GM12891 (cell line): ENCODE measurements around the gene SH3TC1.
A peak's percentile ranks its signal among the peaks of the same experiment; 100 is the strongest.

ENCODE experiments used
- DNase-seq: peaks from one replicate; pipeline ENCODE4 v3.0.0; 2011; ENCODE audit warnings: low spot score; ENCODE audit not compliant: insufficient read length
- FAIRE-seq: peaks from 2 replicates; lab custom pipeline; 2011; peaks lifted over from hg19 to GRCh38; lab: Jason Lieb, UNC
- PAX5 ChIP-seq: IDR thresholded peaks from 2 replicates; pipeline ENCODE4 v1.6.1; 2011; ENCODE audit warnings: low read length, moderate library complexity, mild to moderate bottlenecking; ENCODE audit not compliant: insufficient read depth, severe bottlenecking
- POLR2A ChIP-seq: IDR thresholded peaks from 2 replicates; pipeline ENCODE4 v1.6.1; 2011; ENCODE audit warnings: low read depth, low read length, control low read depth
- POLR2AphosphoS5 ChIP-seq: IDR thresholded peaks from 2 replicates; pipeline ENCODE4 v1.6.1; 2011; ENCODE audit warnings: low read depth, low read length, control low read depth
- POU2F2 ChIP-seq: IDR thresholded peaks from 2 replicates; pipeline ENCODE4 v1.6.1; 2011; ENCODE audit warnings: low read depth, mild to moderate bottlenecking, control low read depth, low read length, moderate library complexity
- SPI1 ChIP-seq: IDR thresholded peaks from 2 replicates; pipeline ENCODE4 v1.6.1; 2011; ENCODE audit warnings: low read depth, low read length, control low read depth
- TAF1 ChIP-seq: IDR thresholded peaks from 2 replicates; pipeline ENCODE4 v1.6.1; 2011; ENCODE audit warnings: low read depth, low read length, control low read depth

SH3TC1 gene

DNA sequence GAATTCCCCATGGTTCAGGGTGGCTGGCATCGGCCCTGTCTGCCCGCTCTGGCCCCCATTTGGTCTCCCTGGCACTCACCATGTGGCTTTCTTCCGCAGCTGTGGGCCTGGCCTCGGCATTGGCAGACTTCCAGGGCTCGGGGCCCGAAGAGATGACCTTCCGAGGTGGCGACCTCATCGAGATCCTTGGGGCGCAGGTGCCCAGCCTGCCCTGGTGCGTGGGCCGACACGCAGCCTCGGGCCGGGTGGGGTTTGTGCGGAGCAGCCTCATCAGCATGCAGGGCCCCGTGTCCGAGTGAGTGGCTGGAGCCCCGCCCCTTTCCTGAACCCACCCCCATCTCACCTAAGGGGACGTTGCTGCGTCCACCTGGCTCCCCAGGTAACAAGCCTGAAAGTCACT, 20.1 kb downstream of the SH3TC1 start:
- FAIRE-seq (no peak), DNase-seq (no peak)
- TF ChIP-seq SPI1 (no peak), PAX5 (no peak), POLR2AphosphoS5 (no peak), TAF1 (no peak), POU2F2 (no peak), POLR2A (no peak)

DNA sequence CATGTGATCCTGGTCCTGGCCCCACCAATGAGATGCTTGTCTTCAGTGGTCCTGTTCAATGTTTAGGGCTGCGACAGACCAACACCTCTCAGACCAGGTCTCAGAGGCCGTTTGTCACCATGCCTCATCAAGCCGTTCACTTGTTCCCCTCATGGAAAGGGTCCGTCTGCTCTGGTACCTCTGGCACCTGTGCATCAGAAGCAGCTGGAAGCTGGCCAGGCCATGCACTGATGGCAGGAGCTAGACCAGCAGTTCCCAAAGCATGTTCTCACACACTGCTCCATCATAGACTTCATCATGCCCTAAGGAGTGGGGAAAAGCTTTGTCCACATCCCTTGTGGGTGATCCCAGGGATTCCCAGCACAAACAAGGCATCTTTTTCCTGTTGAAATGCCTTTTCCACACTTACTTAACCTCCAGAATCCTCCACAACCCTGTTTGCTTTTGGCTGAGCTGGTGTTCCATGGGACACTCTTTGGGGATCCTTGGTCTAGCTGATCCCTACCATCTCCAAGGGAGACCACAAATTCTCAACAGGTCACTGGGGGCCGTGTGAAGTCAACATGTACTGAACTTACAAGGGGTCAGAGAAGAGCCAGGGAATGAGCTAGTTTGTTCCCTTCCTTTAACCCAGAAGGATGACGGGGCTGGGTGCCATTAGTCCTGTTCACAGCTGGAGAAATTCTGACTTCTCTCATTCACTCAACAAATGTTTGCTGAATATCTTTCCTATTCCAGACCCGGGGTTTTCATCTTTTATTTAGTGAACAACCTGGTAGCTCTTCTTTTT, 21.8 kb downstream of the SH3TC1 start:
- TF ChIP-seq SPI1 (no peak), POLR2AphosphoS5 (no peak), PAX5 (no peak), POLR2A (no peak), POU2F2 (no peak), TAF1 (no peak)
- FAIRE-seq (peak; percentile 50), DNase-seq (no peak)

- DNase-seq (no peak), FAIRE-seq (peak; percentile 78)
- TF ChIP-seq TAF1 (no peak), SPI1 (peak; percentile 49)
Observed at GRCh38 chr4:8221476-8221875, 22.4 kb downstream of the SH3TC1 start.

GRCh38 chr4:8221985-8222384, 22.9 kb downstream of the SH3TC1 start:
- DNase-seq (no peak), FAIRE-seq (peak; percentile 13)
- no peak for TF ChIP-seq TAF1
- no peak for TF ChIP-seq POU2F2
- TF ChIP-seq SPI1: no peak
- no peak for TF ChIP-seq POLR2AphosphoS5
- TF ChIP-seq PAX5: no peak
- TF ChIP-seq POLR2A: no peak

GRCh38 chr4:8222609-8223388, 23.7 kb downstream of the SH3TC1 start:
- DNase-seq (no peak), FAIRE-seq (no peak)
- no peak for TF ChIP-seq TAF1

GRCh38 chr4:8224267-8224974, 25.3 kb downstream of the SH3TC1 start:
- no peak for TF ChIP-seq POLR2A
- no peak for TF ChIP-seq TAF1
- no peak for TF ChIP-seq POLR2AphosphoS5
- TF ChIP-seq POU2F2: no peak
- TF ChIP-seq SPI1: no peak
- TF ChIP-seq PAX5: no peak
- FAIRE-seq (no peak), DNase-seq (no peak)

DNA sequence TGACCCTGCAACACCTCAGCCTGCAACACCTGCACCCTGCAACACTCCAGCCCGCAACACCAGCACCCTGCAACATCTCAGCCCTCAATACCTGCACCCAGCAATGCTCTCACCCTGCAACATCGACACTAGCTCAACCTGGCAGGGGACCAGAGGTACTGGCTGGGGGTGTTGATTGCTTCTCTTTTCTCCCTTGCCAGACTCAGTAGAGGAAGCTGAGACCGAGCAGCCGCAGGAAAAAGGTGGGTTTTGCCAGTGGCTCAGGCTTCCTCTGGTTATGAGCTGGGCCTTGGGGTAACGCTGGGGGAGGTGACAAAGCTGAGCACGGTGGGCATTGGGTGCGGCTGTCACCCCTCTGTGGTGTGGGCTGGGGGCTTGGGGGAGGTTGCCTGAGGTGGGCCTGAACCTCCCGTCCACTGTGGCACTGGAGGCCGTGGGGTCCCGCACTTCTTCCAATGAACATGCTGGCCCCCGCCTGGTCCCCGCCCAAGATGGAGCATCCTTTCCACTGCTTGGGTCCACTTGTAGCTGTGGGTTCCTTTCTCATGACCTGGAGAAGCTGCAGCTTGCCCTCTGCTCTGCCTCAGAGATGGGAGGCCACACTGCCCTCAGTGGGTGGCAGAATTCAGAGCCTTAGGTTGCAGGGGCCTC, 26.0 kb downstream of the SH3TC1 start:
- FAIRE-seq (no peak), DNase-seq (no peak)
- TF ChIP-seq PAX5 (no peak), POLR2AphosphoS5 (no peak), POLR2A (no peak), SPI1 (no peak), TAF1 (no peak), POU2F2 (no peak)

DNA sequence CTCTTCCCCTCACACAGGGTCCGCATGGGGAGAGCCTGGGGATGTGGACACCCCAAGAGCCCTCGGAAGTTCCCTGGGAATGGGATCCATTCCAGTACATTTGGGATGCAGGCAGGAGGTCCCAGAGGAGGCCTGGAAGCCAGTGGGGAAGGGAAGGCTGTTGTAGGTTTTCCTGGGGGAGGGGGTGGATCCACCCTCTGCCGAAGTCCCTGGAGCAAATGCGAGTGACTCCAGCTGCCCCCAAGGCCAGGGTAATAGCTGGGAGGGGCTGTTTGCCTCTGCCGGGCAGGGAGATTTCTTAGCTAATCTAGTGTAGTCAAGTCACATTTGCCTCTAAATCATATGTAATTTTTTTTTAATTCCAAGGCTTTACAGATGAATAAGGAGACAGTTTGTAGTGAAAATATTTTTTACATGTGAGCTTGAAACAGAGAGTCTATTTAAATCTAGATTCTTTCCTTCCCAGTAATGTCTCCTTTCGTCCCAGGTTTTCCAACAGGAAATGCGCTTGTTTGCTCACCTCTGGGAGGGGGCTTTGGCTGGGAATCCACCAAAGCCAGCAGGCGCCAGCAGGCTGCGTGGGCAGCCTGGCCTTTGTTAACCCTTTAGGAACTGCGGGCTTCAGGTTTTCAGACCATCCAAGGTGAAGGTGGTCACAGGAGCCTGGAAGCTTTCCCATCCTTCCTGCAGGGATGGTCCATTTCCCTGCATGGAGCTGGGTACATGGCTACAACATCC, 26.8 kb downstream of the SH3TC1 start:
- DNase-seq: no peak
- TF ChIP-seq POU2F2 (no peak), PAX5 (no peak), TAF1 (no peak), POLR2AphosphoS5 (no peak)
- FAIRE-seq: no peak

DNA sequence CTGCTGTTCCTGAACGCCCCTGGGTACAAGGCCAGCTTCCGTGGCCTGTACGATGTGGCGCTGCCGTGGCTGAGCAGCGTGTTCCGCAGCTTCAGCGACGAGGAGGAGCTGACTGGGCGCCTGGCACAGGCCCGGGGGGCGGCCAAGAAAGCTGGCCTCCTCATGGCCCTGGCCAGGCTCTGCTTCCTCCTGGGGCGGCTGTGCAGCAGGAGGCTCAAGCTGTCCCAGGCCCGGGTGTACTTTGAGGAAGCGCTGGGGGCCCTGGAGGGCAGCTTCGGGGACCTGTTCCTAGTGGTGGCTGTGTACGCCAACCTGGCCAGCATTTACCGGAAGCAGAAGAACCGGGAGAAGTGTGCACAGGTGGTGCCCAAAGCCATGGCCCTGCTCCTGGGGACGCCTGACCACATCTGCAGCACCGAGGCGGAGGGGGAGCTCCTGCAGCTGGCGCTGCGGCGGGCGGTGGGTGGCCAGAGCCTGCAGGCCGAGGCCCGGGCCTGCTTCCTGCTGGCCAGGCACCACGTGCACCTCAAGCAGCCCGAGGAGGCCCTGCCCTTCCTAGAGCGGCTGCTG, 28.2 kb downstream of the SH3TC1 start:
- FAIRE-seq: no peak
- TF ChIP-seq TAF1 (no peak), POLR2A (no peak)
- DNase-seq: no peak
